Uterus (tissue), 4 donors: Measurements from ENCODE around the gene ANP32A. TPM values are rescaled to one million over a fixed set of nuclear protein-coding genes. Genes with fewer than 3 reads are reported as not detected.
A peak's percentile ranks its signal among the peaks of the same experiment; 100 is the strongest.

Experiments used
- DNase-seq, 2 donors: peaks; one replicate each; pipeline ENCODE4 v3.0.0-alpha.2; 2019 to 2020
- H3K27ac ChIP-seq, 2 donors: fragments of 200-600 bp; sonication (generic); 1 replicate in 1 of 2; 2 replicates in 1 of 2; pipeline ENCODE4 v1.5.1; 2016 to 2018
- H3K27me3 ChIP-seq, 2 donors: fragments of 200-600 bp; sonication (generic); one replicate each; pipeline ENCODE4 v1.5.1; 2018 to 2019; ENCODE audit warnings: control low read depth in 1 of 2
- H3K36me3 ChIP-seq, 2 donors: fragments of 200-600 bp; sonication (generic); one replicate each; pipeline ENCODE4 v1.5.1; 2019; ENCODE audit warnings: control low read depth in 1 of 2
- H3K4me1 ChIP-seq, 2 donors: fragments of 200-600 bp; sonication (generic); one replicate each; pipeline ENCODE4 v1.5.1; 2018 to 2019; ENCODE audit warnings: control low read depth in 1 of 2
- H3K4me3 ChIP-seq, 2 donors: fragments of 200-600 bp; sonication (generic); 1 replicate in 1 of 2; 2 replicates in 1 of 2; pipeline ENCODE4 v1.5.1; 2018 to 2019; ENCODE audit warnings: mild to moderate bottlenecking in 1 of 2
- H3K9me3 ChIP-seq, 2 donors: fragments of 200-600 bp; sonication (generic); one replicate each; pipeline ENCODE4 v1.5.1; 2019; ENCODE audit warnings: control low read depth in 1 of 2
- CTCF ChIP-seq, 4 experiments: fragments of 200-600 bp in 2 of 4; fragments of 450-650 bp in 2 of 4; sonication (generic) in 2 of 4; IDR thresholded peaks; one replicate each; pipeline ENCODE4 v1.5.1; 2016 to 2019; ENCODE audit warnings: antibody characterized with exemption in 4 of 4, mild to moderate bottlenecking in 2 of 4, moderate library complexity in 1 of 4
- POLR2A ChIP-seq, 2 donors: fragments of 450-650 bp; IDR thresholded peaks; one replicate each; pipeline ENCODE4 v1.6.1; 2016; ENCODE audit warnings: antibody characterized with exemption in 2 of 2, mild to moderate bottlenecking in 1 of 2, moderate library complexity in 1 of 2
- intact Hi-C: fragments of 100-400 bp; cut with DNase I; formaldehyde crosslinking; loops from one replicate; pipeline ENCODE4 v1.15.1; 2023; ENCODE audit warnings: low total_unique reads
- microRNA-seq: library from miRNA; unstranded; fragments of <30 nt; microRNA quantifications from one replicate; pipeline ENCODE4, GENCODE V29; 2016; ENCODE audit warnings: borderline microRNAs expressed, borderline replicate concordance
- small RNA-seq: library from RNA; depleted of rRNA; stranded (forward); fragments of <200 nt; gene quantifications from one replicate; pipeline ENCODE3, GENCODE V24; 2016
- total RNA-seq, 4 donors: library from RNA; depleted of rRNA in 3 of 4; stranded (reverse); fragments of >200 nt in 3 of 4; gene quantifications; one replicate each; pipeline versions ENCODE4 v1.1.0 to v1.2.4, GENCODE V29; 2014 to 2023
- donor health status: DM: yes; HTN: yes; CAD: no.

The ANP32A gene
- total RNA-seq, 4 donors from 2014 or later, result 32.1 to 117 (median 105) TPM

GRCh38 chr15:68732451-68732850 lies 88.2 kb downstream of the ANP32A start:
- intact Hi-C loops, result loop anchor here (10.0 kb wide), 1 partner anchor 142 kb away; no protein-coding TSS in a partner anchor
- H3K9me3 ChIP-seq, result no peaks in the 10 kb centered on the region
- no peaks in the 10 kb centered on the region for H3K36me3 ChIP-seq
- no peak overlapping the region for H3K4me3 ChIP-seq
- TF ChIP-seq POLR2A (IDR thresholded peaks at IDR 0.05) (no peak), CTCF (IDR thresholded peaks at IDR 0.05) (no peak)
- no peaks in the 10 kb centered on the region for H3K27me3 ChIP-seq
- DNase-seq, result no peak
- no peak overlapping the region for H3K27ac ChIP-seq
- H3K4me1 ChIP-seq, result peaks cover 0 to 15% of the 10 kb centered on the region in 2 donors

- Histone ChIP-seq H3K4me1 (peaks cover 0 to 15% of the 10 kb centered on the region in 2 donors), H3K9me3 (no peaks in the 10 kb centered on the region), H3K27ac (peak overlapping the region; percentile 59 to 77), H3K36me3 (no peaks in the 10 kb centered on the region), H3K4me3 (no peak overlapping the region), H3K27me3 (no peaks in the 10 kb centered on the region)
- intact Hi-C loops, result loop anchor here (10.0 kb wide), 1 partner anchor 144 kb away; no protein-coding TSS in a partner anchor
- peak in 1 of 2 donors; percentile 29 for DNase-seq
- TF ChIP-seq POLR2A (IDR thresholded peaks at IDR 0.05), result no peak
- no peak for TF ChIP-seq CTCF (IDR thresholded peaks at IDR 0.05)
Observed at GRCh38 chr15:68730976-68731897, 89.5 kb downstream of the ANP32A start.

DNA sequence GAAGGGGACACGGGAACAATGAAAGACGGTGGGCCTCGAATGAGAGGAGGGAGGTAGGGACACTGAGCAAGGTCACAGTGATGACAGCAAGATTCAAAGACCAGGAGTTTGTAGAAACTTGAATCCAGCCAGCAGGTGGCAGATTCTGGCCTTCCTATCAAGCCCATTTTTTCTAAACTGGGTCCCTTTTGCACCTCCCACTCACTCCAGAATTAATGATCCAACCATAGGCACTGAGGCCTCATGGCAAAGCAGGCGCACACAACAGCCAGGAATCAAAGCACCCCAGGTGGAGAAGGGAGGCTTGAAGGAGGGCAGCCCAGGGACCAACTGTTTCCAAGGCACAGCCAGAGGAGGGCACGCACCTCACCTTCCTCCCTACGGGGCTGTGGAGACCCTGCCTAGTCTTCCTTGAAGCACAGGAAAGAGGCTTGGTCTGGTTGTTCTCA lies 90.2 kb downstream of the ANP32A start:
- no peaks in the 10 kb centered on the region for H3K27me3 ChIP-seq
- H3K27ac ChIP-seq, result peak overlapping the region; percentile 59 to 77
- H3K9me3 ChIP-seq, result no peaks in the 10 kb centered on the region
- peaks cover 0 to 15% of the 10 kb centered on the region in 2 donors for H3K4me1 ChIP-seq
- intact Hi-C loops, result loop anchor here (10.0 kb wide), 1 partner anchor 144 kb away; no protein-coding TSS in a partner anchor
- peak; percentile 34 to 60 for DNase-seq
- no peak overlapping the region for H3K4me3 ChIP-seq
- H3K36me3 ChIP-seq, result no peaks in the 10 kb centered on the region
- no peak for TF ChIP-seq POLR2A (IDR thresholded peaks at IDR 0.05)
- peak; percentile 41 to 67 (median 58) for TF ChIP-seq CTCF (IDR thresholded peaks at IDR 0.05)

GRCh38 chr15:68729789-68730411 lies 90.8 kb downstream of the ANP32A start:
- TF ChIP-seq CTCF (IDR thresholded peaks at IDR 0.05) (no peak), POLR2A (IDR thresholded peaks at IDR 0.05) (no peak)
- Histone ChIP-seq H3K4me3 (no peak overlapping the region), H3K36me3 (no peaks in the 10 kb centered on the region), H3K4me1 (peaks cover 0 to 15% of the 10 kb centered on the region in 2 donors), H3K27me3 (no peaks in the 10 kb centered on the region), H3K9me3 (no peaks in the 10 kb centered on the region), H3K27ac (peak overlapping the region; percentile 59 to 77)
- DNase-seq, result peak; percentile 42 to 50
- intact Hi-C loops, result loop anchor here (10.0 kb wide), 1 partner anchor 145 kb away; no protein-coding TSS in a partner anchor

Small RNA genes lying within 50 kb of the gene (microRNA-seq; reads per million reads assigned to microRNA genes)
- not detected for gene MIR4312

Small RNA genes lying within 50 kb of the gene (small RNA-seq; reads per million reads assigned to genes)
- gene MIR4312, result not detected

Other genes with a start within 250 kb of the ANP32A start
- 10 to 100 TPM in 1 of 4 donors, 1 to 10 TPM in 3; 1.3 to 18.2 (median 7.0) TPM for gene CORO2B, start 241.9 kb downstream of the ANP32A start, total RNA-seq
- gene SPESP1, start 109.6 kb upstream of the ANP32A start, total RNA-seq, result 1 to 10 TPM; 1.4 to 6.8 (median 4.2) TPM
- under 1 TPM in 2 of 4 donors, not detected in 2; 0.21 to 0.52 TPM for gene NOX5, start 193.8 kb upstream of the ANP32A start, total RNA-seq